HCT116 (cell line): ENCODE data around the gene GATB.

Experiments
- EZH2phosphoT487 ChIP-seq: fragments of 200-600 bp; IDR thresholded peaks from 2 replicates; pipeline ENCODE4 v1.6.1; 2018; ENCODE audit warnings: antibody characterized with exemption, borderline replicate concordance
- POLR2A ChIP-seq: IDR thresholded peaks from 2 replicates; pipeline ENCODE4 v1.7.0; 2011; ENCODE audit warnings: borderline replicate concordance; ENCODE audit not compliant: insufficient read depth, insufficient read length; ENCODE audit errors: extremely low read depth
- TF ChIP-seq, protein P1 (sequence below), 3 experiments: fragments of 200-600 bp in 1 of 3; sonication (generic) in 1 of 3; IDR thresholded peaks in 2 of 3; conservative IDR thresholded peaks in 1 of 3; 2 replicates each; pipeline ENCODE4 v1.5.1; 2012 to 2017; ENCODE audit warnings: low read depth in 2 of 3, low read length in 2 of 3, antibody characterized with exemption in 1 of 3, borderline replicate concordance in 1 of 3, control low read depth in 1 of 3, mild to moderate bottlenecking in 1 of 3, mixed read lengths in 1 of 3, mixed run types in 1 of 3, moderate library complexity in 1 of 3; ENCODE audit not compliant: insufficient read depth in 1 of 3

DNA sequence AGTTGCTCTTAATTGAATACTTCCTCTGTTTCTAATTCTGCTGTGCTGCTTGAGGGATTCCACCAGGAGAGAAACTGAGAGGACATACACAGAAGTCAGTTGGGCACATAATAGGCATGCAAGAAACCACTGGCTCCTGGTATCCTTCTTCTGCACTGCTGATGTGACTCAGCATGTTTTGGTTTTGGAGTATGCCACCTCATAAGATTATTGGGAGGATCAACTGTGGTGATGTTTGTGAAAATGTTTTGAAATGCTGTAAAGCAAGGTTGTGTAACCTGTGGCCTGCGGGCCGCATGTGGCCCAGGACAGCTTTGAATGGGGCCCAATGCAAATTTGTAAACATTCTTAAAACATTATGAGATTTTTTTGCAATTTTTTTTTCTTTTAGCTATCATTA, 119.6 kb downstream of the GATB start:
- TF ChIP-seq, protein P1, sequence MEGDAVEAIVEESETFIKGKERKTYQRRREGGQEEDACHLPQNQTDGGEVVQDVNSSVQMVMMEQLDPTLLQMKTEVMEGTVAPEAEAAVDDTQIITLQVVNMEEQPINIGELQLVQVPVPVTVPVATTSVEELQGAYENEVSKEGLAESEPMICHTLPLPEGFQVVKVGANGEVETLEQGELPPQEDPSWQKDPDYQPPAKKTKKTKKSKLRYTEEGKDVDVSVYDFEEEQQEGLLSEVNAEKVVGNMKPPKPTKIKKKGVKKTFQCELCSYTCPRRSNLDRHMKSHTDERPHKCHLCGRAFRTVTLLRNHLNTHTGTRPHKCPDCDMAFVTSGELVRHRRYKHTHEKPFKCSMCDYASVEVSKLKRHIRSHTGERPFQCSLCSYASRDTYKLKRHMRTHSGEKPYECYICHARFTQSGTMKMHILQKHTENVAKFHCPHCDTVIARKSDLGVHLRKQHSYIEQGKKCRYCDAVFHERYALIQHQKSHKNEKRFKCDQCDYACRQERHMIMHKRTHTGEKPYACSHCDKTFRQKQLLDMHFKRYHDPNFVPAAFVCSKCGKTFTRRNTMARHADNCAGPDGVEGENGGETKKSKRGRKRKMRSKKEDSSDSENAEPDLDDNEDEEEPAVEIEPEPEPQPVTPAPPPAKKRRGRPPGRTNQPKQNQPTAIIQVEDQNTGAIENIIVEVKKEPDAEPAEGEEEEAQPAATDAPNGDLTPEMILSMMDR (IDR thresholded peaks at IDR 0.05 in 2 of 3, conservative IDR thresholded peaks at IDR 0.05 in 1 of 3; ENCODE audit: borderline replicate concordance in 1 of 3, insufficient read depth in 1 of 3, low read depth in 2 of 3, low read length in 2 of 3) = no peak
- no peak for TF ChIP-seq POLR2A
- TF ChIP-seq EZH2phosphoT487 = no peak
